GM03348 (cell line): Measurements from ENCODE around the gene PSME3IP1.

Source experiments
- DNase-seq: peaks from one replicate; pipeline ENCODE4 v3.0.0; 2012; ENCODE audit warnings: low spot score

PSME3IP1 gene

GRCh38 chr16:57143149-57143921, 42.5 kb downstream of the PSME3IP1 start:
- DNase-seq = no peak

GRCh38 chr16:57141822-57142631, 43.8 kb downstream of the PSME3IP1 start:
- no peak for DNase-seq

GRCh38 chr16:57140931-57141668, 44.7 kb downstream of the PSME3IP1 start:
- no peak for DNase-seq

GRCh38 chr16:57138281-57138935, 47.4 kb downstream of the PSME3IP1 start:
- DNase-seq = no peak

- DNase-seq = no peak
Observed at GRCh38 chr16:57137566-57138273, 48.1 kb downstream of the PSME3IP1 start.

GRCh38 chr16:57137043-57137442, 48.8 kb downstream of the PSME3IP1 start:
- DNase-seq = no peak

GRCh38 chr16:57134982-57135381, 50.9 kb downstream of the PSME3IP1 start:
- no peak for DNase-seq

- no peak for DNase-seq
Observed at GRCh38 chr16:57133886-57134285, 52.0 kb downstream of the PSME3IP1 start.

- no peak for DNase-seq
Observed at GRCh38 chr16:57133031-57133430, 52.8 kb downstream of the PSME3IP1 start.

- DNase-seq = no peak
Observed at GRCh38 chr16:57132470-57132869, 53.4 kb downstream of the PSME3IP1 start.

- DNase-seq = no peak
Observed at GRCh38 chr16:57131351-57131970, 54.4 kb downstream of the PSME3IP1 start.

GRCh38 chr16:57130950-57131321, 54.9 kb downstream of the PSME3IP1 start:
- no peak for DNase-seq

GRCh38 chr16:57128771-57129389, 57.0 kb downstream of the PSME3IP1 start:
- no peak for DNase-seq

- no peak for DNase-seq
Observed at GRCh38 chr16:57127836-57128235, 58.0 kb downstream of the PSME3IP1 start.

GRCh38 chr16:57127037-57127763, 58.6 kb downstream of the PSME3IP1 start:
- DNase-seq = no peak

GRCh38 chr16:57126411-57126810, 59.4 kb downstream of the PSME3IP1 start:
- no peak for DNase-seq

- DNase-seq = no peak
Observed at GRCh38 chr16:57125969-57126368, 59.9 kb downstream of the PSME3IP1 start.

- no peak for DNase-seq
Observed at GRCh38 chr16:57125376-57125775, 60.5 kb downstream of the PSME3IP1 start.

- no peak for DNase-seq
Observed at GRCh38 chr16:57123974-57124674, 61.7 kb downstream of the PSME3IP1 start.
